Endodermal cell (in vitro differentiated cells): Measurements from ENCODE around the gene ZNF407. TPM values are rescaled to one million over a fixed set of nuclear protein-coding genes. Genes with fewer than 3 reads are reported as not detected.

ENCODE experiments used
- DNase-seq: peaks from one replicate; pipeline ENCODE4 v3.0.0-alpha.2; 2017
- H3K27ac ChIP-seq: 2 replicates; pipeline ENCODE4 v1.5.1; 2013; ENCODE audit warnings: mild to moderate bottlenecking, low read depth, low read length, moderate library complexity
- H3K27me3 ChIP-seq: 2 replicates; pipeline ENCODE4 v1.6.1; 2013; ENCODE audit warnings: mild to moderate bottlenecking, low read length, moderate library complexity; ENCODE audit not compliant: insufficient read depth, control insufficient read depth, poor library complexity, severe bottlenecking
- H3K36me3 ChIP-seq: 2 replicates; pipeline ENCODE4 v1.7.0; 2013; ENCODE audit warnings: mild to moderate bottlenecking, low read length, moderate library complexity; ENCODE audit not compliant: control insufficient read depth, insufficient read depth
- H3K4me1 ChIP-seq: one replicate; pipeline ENCODE4 v1.7.0; 2013; ENCODE audit warnings: low read length; ENCODE audit not compliant: control insufficient read depth, insufficient read depth
- H3K4me3 ChIP-seq: 2 replicates; pipeline ENCODE4 v1.5.1; 2013; ENCODE audit warnings: mild to moderate bottlenecking, low read length, moderate library complexity
- H3K9ac ChIP-seq: 2 replicates; pipeline ENCODE4 v1.6.1; 2013; ENCODE audit warnings: mild to moderate bottlenecking, low read length, moderate library complexity; ENCODE audit not compliant: poor library complexity, severe bottlenecking; ENCODE audit errors: extremely low read depth
- H3K9me3 ChIP-seq: 2 replicates; pipeline ENCODE4 v1.6.1; 2013; ENCODE audit warnings: mild to moderate bottlenecking, low read length, moderate library complexity; ENCODE audit not compliant: control insufficient read depth
- H3K27ac Mint-ChIP-seq: 2 replicates; pipeline ENCODE4 v1.8.0; 2020; ENCODE audit warnings: mixed read lengths
- H3K27me3 Mint-ChIP-seq: 2 replicates; pipeline ENCODE4 v1.8.0; 2021; ENCODE audit warnings: mild to moderate bottlenecking, mixed read lengths; ENCODE audit not compliant: insufficient read depth
- H3K36me3 Mint-ChIP-seq: 2 replicates; pipeline ENCODE4 v1.8.0; 2020; ENCODE audit warnings: low read depth, mixed read lengths
- H3K4me1 Mint-ChIP-seq: 2 replicates; pipeline ENCODE4 v1.8.0; 2020; ENCODE audit warnings: mixed read lengths
- H3K4me3 Mint-ChIP-seq: 2 replicates; pipeline ENCODE4 v1.8.0; 2020; ENCODE audit warnings: mild to moderate bottlenecking, moderate library complexity, mixed read lengths
- H3K9me3 Mint-ChIP-seq: 2 replicates; pipeline ENCODE4 v1.8.0; 2020; ENCODE audit warnings: mild to moderate bottlenecking, mixed read lengths
- WGBS, 2 experiments: methylation state at CpG; one replicate each; pipeline versions ENCODE4 v1.1.5 to v1.1.7; 2013; ENCODE audit warnings: missing lambda C conversion rate in 2 of 2, mixed read lengths in 1 of 2; ENCODE audit not compliant: insufficient coverage in 1 of 2, insufficient read length in 1 of 2; 5-methylcytosine and 5-hydroxymethylcytosine counted together
- total RNA-seq, 2 donors: library from RNA; stranded (reverse); fragmentation: NEBNext Ultra II Directional in 1 of 2; extraction: Animal tissue kit (Norgen Biotek cat#: 25700) in 1 of 2; gene quantifications; 2 replicates in 1 of 2; 3 replicates in 1 of 2; pipeline ENCODE4 v1.2.1, GENCODE V29; 2021
- TF ChIP-seq, protein P1 (sequence below): fragments of 200-600 bp; sonication (generic); conservative IDR thresholded peaks from 2 replicates; pipeline ENCODE4 v1.5.0; 2021; ENCODE audit warnings: antibody characterized with exemption, mild to moderate bottlenecking

ZNF407 gene
- total RNA-seq, 2 donors from 2014 or later = 7.6 to 13.1 TPM

DNA sequence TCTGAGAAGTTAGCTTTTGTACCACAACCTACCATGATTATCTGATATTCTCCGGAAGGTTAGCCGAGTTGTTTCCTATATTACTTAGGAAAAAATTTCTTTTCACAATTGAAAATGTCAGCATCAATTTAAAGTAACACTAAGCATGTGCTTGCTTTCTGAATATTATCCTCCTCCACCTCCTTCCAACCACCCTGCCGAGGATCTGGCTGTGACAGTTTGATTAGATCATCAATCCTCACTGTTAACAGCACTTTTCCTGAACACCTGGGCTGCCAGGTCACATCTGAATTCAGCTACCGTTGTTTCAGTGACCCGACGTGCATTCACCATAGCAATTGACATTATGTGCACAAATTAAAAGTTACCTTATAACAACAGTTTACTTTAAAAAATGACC lies 207.0 kb downstream of the ZNF407 start:
- no peaks in the 10 kb centered on the region for H3K36me3 Mint-ChIP-seq
- Histone ChIP-seq H3K9ac (no peak overlapping the region), H3K4me1 (peaks cover 19% of the 10 kb centered on the region), H3K9me3 (no peaks in the 10 kb centered on the region), H3K4me3 (peak overlapping the region; percentile 39), H3K27me3 (no peaks in the 10 kb centered on the region), H3K27ac (no peak overlapping the region), H3K36me3 (no peaks in the 10 kb centered on the region)
- no peaks in the 10 kb centered on the region for H3K9me3 Mint-ChIP-seq
- no peak overlapping the region for H3K27ac Mint-ChIP-seq
- TF ChIP-seq, protein P1, sequence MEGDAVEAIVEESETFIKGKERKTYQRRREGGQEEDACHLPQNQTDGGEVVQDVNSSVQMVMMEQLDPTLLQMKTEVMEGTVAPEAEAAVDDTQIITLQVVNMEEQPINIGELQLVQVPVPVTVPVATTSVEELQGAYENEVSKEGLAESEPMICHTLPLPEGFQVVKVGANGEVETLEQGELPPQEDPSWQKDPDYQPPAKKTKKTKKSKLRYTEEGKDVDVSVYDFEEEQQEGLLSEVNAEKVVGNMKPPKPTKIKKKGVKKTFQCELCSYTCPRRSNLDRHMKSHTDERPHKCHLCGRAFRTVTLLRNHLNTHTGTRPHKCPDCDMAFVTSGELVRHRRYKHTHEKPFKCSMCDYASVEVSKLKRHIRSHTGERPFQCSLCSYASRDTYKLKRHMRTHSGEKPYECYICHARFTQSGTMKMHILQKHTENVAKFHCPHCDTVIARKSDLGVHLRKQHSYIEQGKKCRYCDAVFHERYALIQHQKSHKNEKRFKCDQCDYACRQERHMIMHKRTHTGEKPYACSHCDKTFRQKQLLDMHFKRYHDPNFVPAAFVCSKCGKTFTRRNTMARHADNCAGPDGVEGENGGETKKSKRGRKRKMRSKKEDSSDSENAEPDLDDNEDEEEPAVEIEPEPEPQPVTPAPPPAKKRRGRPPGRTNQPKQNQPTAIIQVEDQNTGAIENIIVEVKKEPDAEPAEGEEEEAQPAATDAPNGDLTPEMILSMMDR = no peak
- WGBS, 2 experiments = 52 to 65% methylated on average over 6 of the region's 6 CpGs
- no peak overlapping the region for H3K4me3 Mint-ChIP-seq
- no peak for DNase-seq
- peaks cover 50% of the 10 kb centered on the region for H3K4me1 Mint-ChIP-seq
- no peaks in the 10 kb centered on the region for H3K27me3 Mint-ChIP-seq

DNA sequence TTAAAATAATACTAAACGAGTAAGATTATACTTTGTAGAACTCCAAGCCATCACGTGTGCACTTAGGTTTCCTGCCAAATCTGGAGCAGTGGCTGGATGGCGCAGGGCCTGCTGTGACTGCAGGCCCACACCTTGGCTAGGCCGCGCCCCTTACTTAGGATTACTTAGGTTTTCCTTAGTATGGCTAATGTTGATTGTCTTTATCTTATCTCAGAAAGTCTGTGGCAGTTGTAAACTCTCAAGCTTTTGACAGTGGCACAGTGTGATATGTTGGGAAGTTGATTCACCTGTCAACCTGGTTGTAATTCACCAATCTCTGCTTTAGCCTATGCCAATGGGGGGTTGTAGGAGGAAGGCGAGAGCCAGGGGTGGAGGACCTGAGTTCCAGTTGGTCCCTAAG lies 208.4 kb downstream of the ZNF407 start:
- WGBS, 2 experiments = 72 to 86% methylated on average over 4 to 6 of the region's 6 CpGs

DNA sequence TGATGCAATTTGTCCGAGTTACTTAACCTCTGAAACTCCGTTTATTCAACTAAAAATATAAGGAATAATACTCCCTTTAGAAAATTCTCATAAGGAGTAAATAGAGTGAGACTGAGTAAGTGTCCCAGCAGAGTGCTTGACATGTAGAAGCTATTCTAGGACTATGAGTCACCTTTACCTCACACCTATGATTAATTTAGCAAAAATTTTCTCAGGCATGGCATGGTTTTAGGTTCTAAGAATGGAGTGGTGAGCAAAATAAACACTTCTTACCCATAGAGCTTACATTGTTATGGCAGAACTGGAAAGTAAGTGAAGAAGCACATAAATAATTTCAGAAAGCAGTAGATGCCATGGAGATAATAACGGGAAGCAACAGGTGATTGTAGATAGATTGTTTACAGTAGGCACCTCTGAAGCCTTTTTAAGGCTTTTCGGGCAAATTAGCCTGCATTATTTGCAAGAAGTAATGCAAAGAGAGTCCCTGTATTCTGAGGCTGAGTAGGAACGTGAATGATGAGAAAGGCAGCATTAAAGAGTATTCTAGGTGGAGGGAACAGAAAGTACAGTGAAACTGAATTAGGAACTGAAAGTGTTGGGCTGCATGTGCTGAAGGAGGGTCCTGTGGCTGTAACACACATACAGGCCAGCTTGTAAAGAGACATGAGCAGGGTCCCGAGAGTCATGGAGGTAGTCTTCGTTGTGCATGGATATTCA lies 209.2 kb downstream of the ZNF407 start:
- H3K9ac ChIP-seq = no peak overlapping the region
- Mint-ChIP-seq H3K27ac (no peak overlapping the region), H3K9me3 (no peaks in the 10 kb centered on the region), H3K36me3 (no peaks in the 10 kb centered on the region), H3K27me3 (no peaks in the 10 kb centered on the region), H3K4me1 (peaks cover 45% of the 10 kb centered on the region), H3K4me3 (no peak overlapping the region)
- no peak for DNase-seq
- no peaks in the 10 kb centered on the region for H3K27me3 ChIP-seq
- WGBS, 2 experiments = 86 to 92% methylated on average over 2 to 6 of the region's 7 CpGs
- no peaks in the 10 kb centered on the region for H3K9me3 ChIP-seq
- no peaks in the 10 kb centered on the region for H3K36me3 ChIP-seq
- peaks cover 19% of the 10 kb centered on the region for H3K4me1 ChIP-seq
- TF ChIP-seq, protein P1 = no peak
- H3K4me3 ChIP-seq = no peak overlapping the region
- H3K27ac ChIP-seq = no peak overlapping the region

More for the DNA sequence above, 208.4 kb downstream of the ZNF407 start:
- no peak overlapping the region for H3K9ac ChIP-seq
- peak overlapping the region; percentile 72 for H3K27ac Mint-ChIP-seq
- peak; percentile 67 for DNase-seq
- H3K36me3 ChIP-seq = no peaks in the 10 kb centered on the region
- TF ChIP-seq, protein P1 = no peak
- H3K36me3 Mint-ChIP-seq = no peaks in the 10 kb centered on the region
- H3K4me1 ChIP-seq = peaks cover 19% of the 10 kb centered on the region
- H3K4me3 Mint-ChIP-seq = no peak overlapping the region
- H3K27ac ChIP-seq = no peak overlapping the region
- no peaks in the 10 kb centered on the region for H3K9me3 ChIP-seq
- peaks cover 45% of the 10 kb centered on the region for H3K4me1 Mint-ChIP-seq
- H3K27me3 ChIP-seq = no peaks in the 10 kb centered on the region
- no peaks in the 10 kb centered on the region for H3K27me3 Mint-ChIP-seq
- no peaks in the 10 kb centered on the region for H3K9me3 Mint-ChIP-seq
- H3K4me3 ChIP-seq = peak overlapping the region; percentile 39
